Psoas muscle (tissue), 8 donors: ENCODE results near the gene DDX23. TPM values are rescaled to one million over a fixed set of nuclear protein-coding genes. Genes with fewer than 3 reads are reported as not detected.

Experiments
- ATAC-seq, 4 donors: fragments of 200-7000 bp; cut with Tn5 transposase; one replicate each; pipeline ENCODE4 v1.9.1; 2020; ENCODE audit warnings: moderate library complexity in 3 of 4, mild to moderate bottlenecking in 2 of 4
- DNase-seq, 2 donors: peaks; one replicate each; pipeline ENCODE4 v3.0.0-alpha.2; 2020
- H3K27ac ChIP-seq: fragments of 200-600 bp; one replicate; pipeline ENCODE4 v1.8.0; 2022
- H3K27me3 ChIP-seq, 3 donors: fragments of 200-600 bp in 1 of 3; one replicate each; pipeline versions ENCODE4 v1.6.1 to v1.8.0; 2013 to 2022; ENCODE audit warnings: low read length in 2 of 3, mild to moderate bottlenecking in 2 of 3, moderate library complexity in 1 of 3; ENCODE audit not compliant: insufficient read depth in 3 of 3
- H3K36me3 ChIP-seq, 2 donors: fragments of 200-600 bp in 1 of 2; one replicate each; pipeline versions ENCODE4 v1.6.1 to v1.8.0; 2013 to 2022; ENCODE audit warnings: low read depth in 1 of 2, mild to moderate bottlenecking in 1 of 2, moderate library complexity in 1 of 2; ENCODE audit not compliant: insufficient read depth in 1 of 2
- H3K4me1 ChIP-seq: fragments of 200-600 bp; one replicate; pipeline ENCODE4 v1.8.0; 2022
- H3K4me3 ChIP-seq: fragments of 200-600 bp; one replicate; pipeline ENCODE4 v1.8.0; 2022; ENCODE audit warnings: mild to moderate bottlenecking
- H3K9me3 ChIP-seq: fragments of 200-600 bp; one replicate; pipeline ENCODE4 v1.8.0; 2022
- CTCF ChIP-seq: fragments of 200-600 bp; IDR thresholded peaks from one replicate; pipeline ENCODE4 v1.8.0; 2022; ENCODE audit warnings: antibody characterized with exemption
- WGBS, 3 donors: extraction: QIAGEN DNeasy Blood & Tissue Kit; methylation state at CpG; one replicate each; pipeline versions ENCODE4 v1.1.6 to v1.1.7; 2013; 5-methylcytosine and 5-hydroxymethylcytosine counted together
- intact Hi-C, 2 donors: fragments of 100-400 bp; cut with DNase I; formaldehyde crosslinking; loops; one replicate each; pipeline versions ENCODE4 v1.11.0 to v1.14.2; 2022
- polyA plus RNA-seq, 3 donors: library from polyadenylated mRNA; stranded (reverse); fragments of 200-250 nt; gene quantifications; one replicate each; pipeline ENCODE4 v1.2.3, GENCODE V29; 2013
- total RNA-seq, 4 donors: library from RNA; stranded (reverse); fragmentation: NEBNext Ultra II Directional in 2 of 4; extraction: Animal tissue kit (Norgen Biotek cat#: 25700) in 2 of 4; gene quantifications; one replicate each; pipeline versions ENCODE4 v1.2.1 to v1.2.4, GENCODE V29; 2021 to 2023
- donor health status: healthy with polysubstance abuse.
- donor health status: DM: no; HTN: no; CAD: no; lungs with moderate emphysema.
- donor health status: Bipolar disorder and iron deficiency.
- donor health status: healthy.
- donor health status: DM: yes; HTN: yes; CAD: no.
- donor health status: DM: no; HTN: no; CAD: no.
- donor health status: DM: no; HTN: no; CAD: no.
- donor health status: DM: yes; HTN: yes; CAD: no.

DDX23 gene
- total and polyA plus RNA-seq, 7 donors = 38.5 to 92.8 (median 62.3) TPM

- Histone ChIP-seq H3K36me3 (no peaks in the 10 kb centered on the region), H3K4me3 (peak overlapping the region; percentile 43), H3K9me3 (no peaks in the 10 kb centered on the region), H3K4me1 (no peaks in the 10 kb centered on the region), H3K27me3 (peaks cover 0 to 22% (median 4%) of the 10 kb centered on the region in 3 donors), H3K27ac (no peak overlapping the region)
- TF ChIP-seq CTCF = peak; percentile 86
- WGBS, 3 donors = 6 to 7% (median 6%) methylated on average over 36 to 37 of the region's 37 CpGs
- DNase-seq = peak; percentile 75 to 86
- intact Hi-C loops = loop anchor here (1.0 kb wide), 1 partner anchor 38 kb away; no protein-coding TSS in a partner anchor
- peak; percentile 90 to 100 (median 97) for ATAC-seq
These were observed 38.9 kb upstream of the DDX23 start for GRCh38 chr12:48890657-48891418.

- no peak for DNase-seq
- Histone ChIP-seq H3K36me3 (no peaks in the 10 kb centered on the region), H3K27me3 (peaks cover 0 to 22% (median 4%) of the 10 kb centered on the region in 3 donors), H3K9me3 (no peaks in the 10 kb centered on the region), H3K27ac (no peak overlapping the region), H3K4me3 (no peak overlapping the region), H3K4me1 (no peaks in the 10 kb centered on the region)
- intact Hi-C loops = loop anchor here (1.0 kb wide), 1 partner anchor 36 kb away; no protein-coding TSS in a partner anchor
- ATAC-seq = no peak
- WGBS, 3 donors = 83 to 86% (median 86%) methylated on average over 3 of the region's 3 CpGs
- TF ChIP-seq CTCF = no peak
These were observed 37.7 kb upstream of the DDX23 start for GRCh38 chr12:48889679-48890078.

GRCh38 chr12:48883305-48884161, 31.6 kb upstream of the DDX23 start:
- Histone ChIP-seq H3K4me3 (no peak overlapping the region), H3K36me3 (no peaks in the 10 kb centered on the region), H3K27ac (no peak overlapping the region), H3K4me1 (no peaks in the 10 kb centered on the region), H3K9me3 (no peaks in the 10 kb centered on the region), H3K27me3 (peaks cover 0 to 10% (median 0%) of the 10 kb centered on the region in 3 donors)
- no peak for TF ChIP-seq CTCF
- 71 to 76% (median 75%) methylated on average over 13 of the region's 13 CpGs for WGBS, 3 donors
- DNase-seq (no peak), ATAC-seq (no peak)
- intact Hi-C loops = no loop called here

- H3K36me3 ChIP-seq = no peaks in the 10 kb centered on the region
- H3K27me3 ChIP-seq = peaks cover 0 to 10% (median 0%) of the 10 kb centered on the region in 3 donors
- no peak overlapping the region for H3K27ac ChIP-seq
- no peak overlapping the region for H3K4me3 ChIP-seq
- ATAC-seq = no peak
- 73 to 88% (median 79%) methylated on average over 3 of the region's 3 CpGs for WGBS, 3 donors
- intact Hi-C loops = no loop called here
- no peak for TF ChIP-seq CTCF
- H3K4me1 ChIP-seq = no peaks in the 10 kb centered on the region
- no peak for DNase-seq
- no peaks in the 10 kb centered on the region for H3K9me3 ChIP-seq
These were observed 31.0 kb upstream of the DDX23 start for GRCh38 chr12:48882972-48883304.
